Activated CD8-positive, alpha-beta memory T cell treated with anti-CD3 and anti-CD28 coated beads for 24 hours (primary cell): ENCODE results near the gene NDUFB8.

Experiments used
- DNase-seq: peaks from one replicate; pipeline ENCODE4 v3.0.0-alpha.2; 2020

The NDUFB8 gene

GRCh38 chr10:100505164-100505563, 24.5 kb downstream of the NDUFB8 start:
- no peak for DNase-seq

GRCh38 chr10:100504096-100504495, 25.6 kb downstream of the NDUFB8 start:
- DNase-seq = no peak

- DNase-seq = no peak
Measured at GRCh38 chr10:100502926-100503494, 26.7 kb downstream of the NDUFB8 start.

- DNase-seq = no peak
Measured at GRCh38 chr10:100501423-100501822, 28.2 kb downstream of the NDUFB8 start.

GRCh38 chr10:100498059-100498458, 31.6 kb downstream of the NDUFB8 start:
- DNase-seq = peak; percentile 37

GRCh38 chr10:100496567-100496966, 33.1 kb downstream of the NDUFB8 start:
- DNase-seq = no peak

- no peak for DNase-seq
Measured at GRCh38 chr10:100490531-100490930, 39.1 kb downstream of the NDUFB8 start.

GRCh38 chr10:100489396-100489795, 40.3 kb downstream of the NDUFB8 start:
- no peak for DNase-seq

- no peak for DNase-seq
Measured at GRCh38 chr10:100487529-100487928, 42.1 kb downstream of the NDUFB8 start.

- DNase-seq = no peak
Measured at GRCh38 chr10:100485801-100486495, 43.7 kb downstream of the NDUFB8 start.

- no peak for DNase-seq
Measured at GRCh38 chr10:100485366-100485765, 44.3 kb downstream of the NDUFB8 start.

- no peak for DNase-seq
Measured at GRCh38 chr10:100483876-100484666, 45.6 kb downstream of the NDUFB8 start.

- DNase-seq = no peak
Measured at GRCh38 chr10:100482834-100483185, 46.9 kb downstream of the NDUFB8 start.

- peak; percentile 86 for DNase-seq
Measured at GRCh38 chr10:100482181-100482833, 47.4 kb downstream of the NDUFB8 start.

GRCh38 chr10:100481462-100482081, 48.1 kb downstream of the NDUFB8 start:
- peak; percentile 100 for DNase-seq

GRCh38 chr10:100480002-100480401, 49.7 kb downstream of the NDUFB8 start:
- no peak for DNase-seq

- DNase-seq = no peak
Measured at GRCh38 chr10:100479037-100479436, 50.6 kb downstream of the NDUFB8 start.

- DNase-seq = no peak
Measured at GRCh38 chr10:100477970-100478369, 51.7 kb downstream of the NDUFB8 start.
